ENCODE results near the gene TOP3B.

Gene TOP3B

DNA sequence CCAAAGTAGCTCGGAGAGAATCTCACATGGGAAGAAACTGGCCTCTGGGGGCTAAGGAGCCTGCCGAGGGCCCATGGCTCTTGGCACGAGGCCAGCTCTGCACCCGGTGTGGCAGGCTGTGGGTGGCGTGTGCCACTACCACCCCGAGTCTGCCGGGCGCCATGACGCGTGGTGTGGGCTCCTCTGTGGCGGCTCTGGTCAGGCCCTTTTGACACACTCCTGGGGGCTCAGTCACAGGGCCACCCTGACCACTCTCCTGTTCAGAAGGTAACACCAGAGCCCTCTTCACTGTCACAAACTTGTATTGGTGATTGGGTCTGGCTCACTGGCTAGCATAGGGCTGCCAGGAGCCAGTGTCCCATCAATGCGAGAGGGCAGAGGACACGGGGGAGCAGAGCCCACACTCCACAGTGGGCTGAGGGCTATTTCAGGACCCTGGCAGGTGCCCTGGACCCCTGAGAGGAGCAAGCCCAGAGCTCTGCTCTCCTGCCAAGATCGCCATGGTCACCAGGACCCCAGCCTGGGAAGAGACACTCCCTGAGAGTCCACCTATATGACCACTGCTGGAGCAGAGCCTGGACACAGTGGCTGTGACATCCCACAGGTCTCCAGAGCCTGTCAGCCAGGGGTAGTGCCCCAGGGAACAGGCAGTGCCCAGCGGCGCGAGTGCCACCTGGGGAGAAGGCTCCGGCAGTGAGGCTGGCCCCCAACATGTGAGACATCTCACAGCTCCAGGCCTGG lies 21.3 kb downstream of the TOP3B start:
- Histone ChIP-seq H3K4me1 (ENCODE audit: control insufficient read depth, insufficient read depth, low read length, poor library complexity, severe bottlenecking) (no peaks in the 10 kb centered on the region), H3K9me3 (ENCODE audit: control insufficient read depth, low read length) (no peaks in the 10 kb centered on the region), H3K36me3 (ENCODE audit: control insufficient read depth, insufficient read depth, low read length) (peaks cover 69% of the 10 kb centered on the region), H3K4me3 (ENCODE audit: extremely low read depth, insufficient read depth, low read length, poor library complexity, severe bottlenecking) (no peak overlapping the region), H3K27ac (ENCODE audit: low read depth, low read length, severe bottlenecking) (no peak overlapping the region)
- 91 to 96% methylated on average over 15 to 17 of the region's 18 CpGs for WGBS, 2 experiments (ENCODE audit: insufficient coverage in 2 of 2)

DNA sequence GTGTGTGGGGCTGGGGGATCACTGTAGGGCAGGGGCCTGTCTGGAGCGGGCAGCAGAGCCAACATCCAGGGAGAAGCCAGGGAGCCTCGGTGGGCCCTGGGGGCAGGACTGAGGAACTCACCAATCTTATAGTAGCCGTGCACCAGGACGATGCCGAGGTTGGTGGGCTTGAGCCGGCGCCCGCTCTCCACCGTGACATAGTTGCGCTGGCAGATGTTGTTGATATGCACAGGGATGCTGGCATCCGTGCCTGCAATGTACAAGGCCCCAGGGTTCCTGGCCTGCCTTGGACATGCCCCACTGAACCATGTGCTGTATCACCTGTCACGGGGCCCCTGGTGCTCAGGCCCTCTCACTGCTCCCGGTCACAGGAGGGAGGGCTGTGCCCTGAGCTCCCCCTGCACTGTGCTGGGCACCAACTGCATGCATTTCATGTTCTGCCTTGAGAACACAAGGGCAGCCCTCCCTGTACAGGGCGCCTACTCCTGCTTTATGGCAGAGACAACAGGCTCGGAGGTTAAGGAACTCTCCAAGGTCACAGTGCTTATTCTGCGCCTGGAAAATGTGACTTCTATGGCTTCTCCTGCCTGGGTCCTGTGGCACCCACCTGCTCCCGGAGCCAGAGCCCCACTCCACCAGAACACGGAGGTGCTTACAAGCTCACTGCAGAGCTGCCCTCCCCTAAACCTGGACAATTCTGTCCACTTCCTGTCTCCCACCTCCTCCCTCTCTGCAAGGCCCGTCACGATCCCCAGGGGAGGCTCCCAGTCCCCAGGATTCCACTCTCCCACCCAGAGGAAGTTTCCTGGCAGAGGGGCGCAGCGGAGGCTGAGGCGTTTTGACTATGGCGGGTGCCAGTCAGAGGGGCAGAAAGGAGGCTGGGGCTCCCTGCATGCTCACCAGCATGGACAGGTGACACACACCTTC lies 22.1 kb downstream of the TOP3B start:
- H3K36me3 ChIP-seq (ENCODE audit: control insufficient read depth, insufficient read depth, low read length) = peaks cover 63% of the 10 kb centered on the region
- H3K4me3 ChIP-seq (ENCODE audit: extremely low read depth, insufficient read depth, low read length, poor library complexity, severe bottlenecking) = no peak overlapping the region
- no peaks in the 10 kb centered on the region for H3K9me3 ChIP-seq (ENCODE audit: control insufficient read depth, low read length)
- no peaks in the 10 kb centered on the region for H3K4me1 ChIP-seq (ENCODE audit: control insufficient read depth, insufficient read depth, low read length, poor library complexity, severe bottlenecking)
- 95 to 98% methylated on average over 17 to 21 of the region's 24 CpGs for WGBS, 2 experiments (ENCODE audit: insufficient coverage in 2 of 2)
- H3K27ac ChIP-seq (ENCODE audit: low read depth, low read length, severe bottlenecking) = no peak overlapping the region

DNA sequence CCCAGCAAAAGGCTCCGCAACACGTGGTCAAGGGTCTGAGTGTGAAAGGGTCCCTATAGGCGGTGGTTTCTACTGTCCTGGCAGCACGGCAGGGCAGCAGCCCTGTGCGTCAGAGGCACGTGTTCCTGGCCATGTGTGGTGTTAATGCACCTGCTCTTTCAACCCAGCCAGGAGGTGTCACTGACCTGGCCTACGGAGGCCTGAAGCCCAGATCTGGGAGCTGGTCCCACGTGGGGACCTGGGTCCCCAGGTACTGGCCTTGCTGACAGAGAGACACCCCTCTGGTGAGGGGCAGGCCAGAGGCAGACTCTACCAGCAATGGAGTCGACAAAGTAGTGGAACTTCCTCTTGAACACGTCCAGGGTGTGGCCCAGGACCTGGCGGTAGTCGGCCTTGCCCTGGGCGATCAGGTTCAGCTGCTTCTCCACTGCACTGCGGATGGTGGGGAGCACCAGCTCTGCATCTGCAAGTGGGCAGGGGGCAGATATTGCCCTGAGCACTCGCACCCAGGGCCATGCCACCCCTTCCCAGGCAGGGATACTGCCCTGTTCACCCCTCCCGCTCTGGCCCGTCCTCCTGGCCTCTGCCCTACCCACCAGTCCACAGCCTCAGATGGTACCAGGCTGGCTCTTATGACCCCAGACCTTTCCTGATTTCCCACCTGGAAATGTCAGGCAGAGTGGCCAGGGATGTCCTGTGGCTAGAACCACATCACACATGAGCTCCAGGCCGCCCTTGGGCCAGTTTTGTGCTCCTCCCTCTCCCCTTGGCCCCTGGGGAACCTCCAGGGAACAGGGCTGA lies 23.1 kb downstream of the TOP3B start:
- WGBS, 2 experiments (ENCODE audit: insufficient coverage in 2 of 2) = 95% methylated on average over 14 to 18 of the region's 18 CpGs
- H3K36me3 ChIP-seq (ENCODE audit: control insufficient read depth, insufficient read depth, low read length) = peaks cover 53% of the 10 kb centered on the region
- H3K4me1 ChIP-seq (ENCODE audit: control insufficient read depth, insufficient read depth, low read length, poor library complexity, severe bottlenecking) = no peaks in the 10 kb centered on the region
- no peak overlapping the region for H3K4me3 ChIP-seq (ENCODE audit: extremely low read depth, insufficient read depth, low read length, poor library complexity, severe bottlenecking)
- H3K27ac ChIP-seq (ENCODE audit: low read depth, low read length, severe bottlenecking) = no peak overlapping the region
- H3K9me3 ChIP-seq (ENCODE audit: control insufficient read depth, low read length) = no peaks in the 10 kb centered on the region

DNA sequence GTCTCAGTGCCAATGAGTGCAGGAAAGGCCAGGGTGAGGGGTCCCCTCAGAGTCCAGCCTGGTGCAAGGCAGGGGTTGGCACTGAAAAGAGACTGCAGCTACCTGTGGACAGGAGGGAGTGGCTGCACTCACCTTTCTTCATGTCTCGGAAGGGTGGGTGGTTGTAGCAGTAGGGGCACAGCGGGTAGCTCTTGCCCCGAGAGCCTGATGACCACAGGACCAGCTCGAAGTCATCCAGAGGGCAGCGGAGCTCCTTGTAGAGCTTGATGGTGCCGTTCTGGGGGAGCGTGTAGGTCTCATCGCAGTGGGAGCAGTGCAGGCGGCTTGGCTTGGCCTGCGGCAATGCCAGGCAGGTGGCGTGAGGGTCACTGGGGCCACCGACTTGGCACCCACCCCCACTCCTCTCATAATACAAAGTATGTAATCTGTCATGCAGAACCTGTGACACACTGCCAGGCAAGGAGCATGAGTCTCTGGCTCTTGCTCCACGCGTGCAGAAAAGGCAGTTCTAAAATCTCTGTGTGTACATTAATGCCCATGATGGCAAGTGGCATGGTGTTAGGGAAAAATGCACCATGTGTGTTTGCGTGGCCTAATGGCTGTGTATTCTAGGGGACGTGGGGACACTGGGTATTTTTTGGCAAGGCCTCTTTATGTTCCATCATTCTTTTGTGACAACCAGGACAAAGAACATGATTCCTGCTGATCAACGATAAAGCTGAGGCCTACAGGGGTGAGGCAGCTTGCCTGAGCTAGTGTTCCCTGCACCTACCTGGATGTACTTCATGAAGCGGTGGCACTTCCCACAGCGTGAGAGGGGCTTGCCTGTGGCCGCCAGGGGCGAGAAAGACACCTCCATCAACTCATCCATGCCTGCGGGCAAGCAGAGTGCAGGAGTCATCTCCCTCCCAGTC lies 24.0 kb downstream of the TOP3B start:
- no peak overlapping the region for H3K4me3 ChIP-seq (ENCODE audit: extremely low read depth, insufficient read depth, low read length, poor library complexity, severe bottlenecking)
- no peaks in the 10 kb centered on the region for H3K4me1 ChIP-seq (ENCODE audit: control insufficient read depth, insufficient read depth, low read length, poor library complexity, severe bottlenecking)
- H3K36me3 ChIP-seq (ENCODE audit: control insufficient read depth, insufficient read depth, low read length) = peaks cover 45% of the 10 kb centered on the region
- no peaks in the 10 kb centered on the region for H3K9me3 ChIP-seq (ENCODE audit: control insufficient read depth, low read length)
- no peak overlapping the region for H3K27ac ChIP-seq (ENCODE audit: low read depth, low read length, severe bottlenecking)
- 91 to 94% methylated on average over 17 to 21 of the region's 22 CpGs for WGBS, 2 experiments (ENCODE audit: insufficient coverage in 2 of 2)

DNA sequence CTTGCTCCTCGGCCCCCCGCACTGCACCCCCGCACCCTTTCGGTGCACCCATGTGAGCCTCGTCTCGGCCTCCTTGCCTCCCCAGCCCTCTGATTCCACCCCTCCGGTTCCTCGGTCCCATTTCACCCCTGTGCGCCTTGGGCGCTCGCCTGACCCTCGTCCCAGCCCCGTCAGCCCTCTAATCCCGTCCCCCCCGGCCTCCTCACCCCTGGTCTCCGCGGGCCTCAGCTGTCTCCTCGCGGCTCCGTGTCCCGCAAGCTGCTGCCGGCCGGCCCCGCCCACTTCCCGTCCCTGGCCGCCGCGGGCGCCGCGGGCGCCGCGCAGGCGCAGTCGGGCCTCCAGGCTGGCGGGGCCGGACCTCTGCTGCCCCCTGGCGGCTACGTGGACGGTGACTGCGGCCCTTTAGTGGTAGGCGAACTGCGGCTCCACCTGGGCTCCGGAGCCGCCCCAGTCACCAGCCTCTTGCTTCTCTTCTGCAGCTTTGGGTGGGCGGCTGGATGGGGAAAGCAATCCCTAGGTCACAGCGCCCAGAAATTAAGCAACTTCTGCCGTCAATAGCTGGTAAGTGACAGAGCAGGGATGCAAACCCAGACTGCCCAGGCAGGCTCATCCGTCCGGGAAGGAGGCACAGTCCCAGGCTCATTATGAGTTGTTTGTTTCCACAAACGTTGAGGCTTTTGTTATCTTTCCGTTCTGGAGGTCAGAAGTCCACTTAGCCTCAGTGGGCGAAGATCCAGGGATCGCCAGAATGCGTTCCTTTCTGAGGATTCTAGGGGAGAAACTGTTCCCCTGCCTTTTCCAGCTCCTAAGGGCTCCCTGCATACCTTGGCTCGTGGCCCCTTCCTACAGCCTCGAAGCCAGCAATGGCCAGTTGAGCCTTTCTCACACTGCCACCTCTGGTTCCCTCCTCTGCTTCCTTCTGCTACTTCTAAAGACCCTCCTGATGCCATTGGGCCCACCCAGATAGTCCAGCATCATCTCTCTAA lies 29.7 kb downstream of the TOP3B start, which contains the start of gene PPM1F:
PPM1F (minus strand) TSS at position 263 of the 986 bp plus-strand sequence. CDS start 6,800 bp downstream, outside the sequence.
- Histone ChIP-seq H3K27ac (ENCODE audit: low read depth, low read length, severe bottlenecking) (no peak within 1 kb of the TSS), H3K4me3 (ENCODE audit: extremely low read depth, insufficient read depth, low read length, poor library complexity, severe bottlenecking) (peak within 1 kb of the TSS; percentile 80), H3K36me3 (ENCODE audit: control insufficient read depth, insufficient read depth, low read length) (peaks cover 4% of the 10 kb centered on the region), H3K4me1 (ENCODE audit: control insufficient read depth, insufficient read depth, low read length, poor library complexity, severe bottlenecking) (peaks cover 3% of the 10 kb centered on the region), H3K9me3 (ENCODE audit: control insufficient read depth, low read length) (peaks cover 4% of the 10 kb centered on the region)
- WGBS, 2 experiments (ENCODE audit: insufficient coverage in 2 of 2) = 15 to 16% methylated on average over 47 to 55 of the region's 58 CpGs

DNA sequence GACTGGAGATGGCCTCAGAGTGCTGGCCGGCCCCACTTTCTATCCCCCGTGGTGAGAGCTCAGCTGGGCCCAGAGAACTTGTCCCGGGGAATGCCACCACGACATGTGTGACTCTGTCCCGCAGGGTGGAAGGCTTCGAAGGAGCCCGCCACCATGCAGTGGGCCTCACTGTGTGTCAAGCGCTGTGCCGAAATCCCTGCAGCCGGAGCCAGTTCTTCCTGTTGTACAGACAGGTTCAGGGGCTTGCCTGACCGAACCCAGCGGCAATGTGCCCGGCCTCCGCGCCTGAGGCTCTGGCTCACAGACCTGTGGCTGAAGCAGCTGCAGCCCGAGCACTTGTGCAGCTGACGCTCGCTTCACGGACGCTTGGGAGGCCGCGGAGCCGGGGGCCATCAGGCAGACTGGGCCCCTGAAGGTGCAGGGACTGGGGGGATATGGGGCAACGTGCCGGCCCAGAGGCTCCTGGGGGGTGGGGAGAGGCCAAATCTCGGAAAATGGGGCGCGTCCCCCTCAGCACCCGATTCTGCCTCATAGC lies 30.6 kb downstream of the TOP3B start:
- 36 to 39% methylated on average over 19 to 21 of the region's 29 CpGs for WGBS, 2 experiments (ENCODE audit: insufficient coverage in 2 of 2)
- Histone ChIP-seq H3K4me3 (ENCODE audit: extremely low read depth, insufficient read depth, low read length, poor library complexity, severe bottlenecking) (peak overlapping the region; percentile 80), H3K4me1 (ENCODE audit: control insufficient read depth, insufficient read depth, low read length, poor library complexity, severe bottlenecking) (peaks cover 10% of the 10 kb centered on the region), H3K36me3 (ENCODE audit: control insufficient read depth, insufficient read depth, low read length) (peaks cover 4% of the 10 kb centered on the region), H3K27ac (ENCODE audit: low read depth, low read length, severe bottlenecking) (no peak overlapping the region), H3K9me3 (ENCODE audit: control insufficient read depth, low read length) (peaks cover 4% of the 10 kb centered on the region)

DNA sequence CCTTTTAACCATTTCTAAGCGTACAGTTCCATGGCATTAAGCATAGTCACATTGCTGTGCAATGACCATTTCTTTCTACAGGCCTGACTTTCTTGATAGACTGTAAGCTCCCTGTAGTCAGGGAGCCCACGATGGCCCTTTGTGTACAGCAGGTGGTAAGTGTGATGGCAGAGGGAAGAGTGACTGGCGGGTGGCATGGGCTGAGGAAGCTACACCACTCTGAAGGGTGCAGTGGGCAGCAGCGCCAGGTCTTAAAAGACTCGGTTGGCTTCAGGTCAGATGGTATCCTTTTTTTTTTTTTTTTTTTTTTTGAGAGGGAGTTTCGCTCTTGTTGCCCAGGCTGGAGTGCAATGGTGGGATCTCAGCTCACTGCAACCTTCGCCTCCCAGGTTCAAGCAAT lies 31.5 kb downstream of the TOP3B start:
- Histone ChIP-seq H3K36me3 (ENCODE audit: control insufficient read depth, insufficient read depth, low read length) (peaks cover 5% of the 10 kb centered on the region), H3K4me3 (ENCODE audit: extremely low read depth, insufficient read depth, low read length, poor library complexity, severe bottlenecking) (no peak overlapping the region), H3K4me1 (ENCODE audit: control insufficient read depth, insufficient read depth, low read length, poor library complexity, severe bottlenecking) (peaks cover 11% of the 10 kb centered on the region), H3K27ac (ENCODE audit: low read depth, low read length, severe bottlenecking) (no peak overlapping the region), H3K9me3 (ENCODE audit: control insufficient read depth, low read length) (peaks cover 4% of the 10 kb centered on the region)
- WGBS, 2 experiments (ENCODE audit: insufficient coverage in 2 of 2) = 100% methylated on average over 1 to 3 of the region's 7 CpGs

DNA sequence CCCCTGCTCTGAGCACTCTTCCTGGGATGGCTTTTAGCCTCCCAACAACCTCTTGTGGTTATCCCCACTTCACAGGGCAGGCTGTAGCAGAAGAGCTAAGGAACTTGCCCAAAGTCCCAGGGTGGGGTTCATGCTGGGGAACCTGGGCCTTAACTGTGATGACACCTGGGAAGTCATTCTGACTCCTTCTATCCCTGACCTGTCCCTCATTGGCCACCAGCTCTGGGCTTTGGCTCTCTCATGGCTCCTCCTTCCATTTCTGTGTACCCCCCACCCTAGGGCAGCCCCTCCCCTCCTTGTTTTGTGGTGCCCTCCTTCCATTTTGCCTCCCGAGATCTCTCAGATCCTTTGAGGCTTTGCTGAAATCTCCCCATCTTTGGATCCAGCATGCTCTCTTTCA lies 32.6 kb downstream of the TOP3B start:
- Histone ChIP-seq H3K27ac (ENCODE audit: low read depth, low read length, severe bottlenecking) (no peak overlapping the region), H3K4me1 (ENCODE audit: control insufficient read depth, insufficient read depth, low read length, poor library complexity, severe bottlenecking) (peaks cover 11% of the 10 kb centered on the region), H3K36me3 (ENCODE audit: control insufficient read depth, insufficient read depth, low read length) (peaks cover 16% of the 10 kb centered on the region), H3K4me3 (ENCODE audit: extremely low read depth, insufficient read depth, low read length, poor library complexity, severe bottlenecking) (no peak overlapping the region), H3K9me3 (ENCODE audit: control insufficient read depth, low read length) (peaks cover 4% of the 10 kb centered on the region)
- 100% methylated on average over 1 of the region's 1 CpG for WGBS, 2 experiments (ENCODE audit: insufficient coverage in 2 of 2)

DNA sequence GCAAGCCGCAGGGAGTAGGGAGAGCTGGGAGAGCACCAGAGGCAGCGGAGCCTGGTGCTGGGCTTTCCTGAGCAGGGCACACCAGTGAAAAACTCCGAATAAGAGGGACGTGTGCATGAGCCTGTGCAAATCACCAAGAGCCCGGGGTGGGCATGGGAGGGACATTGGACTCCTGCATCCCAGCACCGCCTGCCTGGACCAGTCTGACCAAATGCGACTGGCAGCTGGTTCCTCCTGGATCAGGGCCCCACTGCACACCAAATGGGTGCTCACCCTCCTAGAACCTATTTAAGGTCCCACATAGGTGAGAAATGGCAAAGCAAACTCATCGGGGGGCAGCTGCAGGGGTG lies 33.0 kb downstream of the TOP3B start:
- Histone ChIP-seq H3K4me3 (ENCODE audit: extremely low read depth, insufficient read depth, low read length, poor library complexity, severe bottlenecking) (no peak overlapping the region), H3K9me3 (ENCODE audit: control insufficient read depth, low read length) (peaks cover 4% of the 10 kb centered on the region), H3K4me1 (ENCODE audit: control insufficient read depth, insufficient read depth, low read length, poor library complexity, severe bottlenecking) (peaks cover 11% of the 10 kb centered on the region), H3K27ac (ENCODE audit: low read depth, low read length, severe bottlenecking) (no peak overlapping the region), H3K36me3 (ENCODE audit: control insufficient read depth, insufficient read depth, low read length) (peaks cover 20% of the 10 kb centered on the region)
- WGBS, 2 experiments (ENCODE audit: insufficient coverage in 2 of 2) = 91 to 95% methylated on average over 8 of the region's 8 CpGs
